ENCODE results near the gene ITM2C.

The ITM2C gene

DNA sequence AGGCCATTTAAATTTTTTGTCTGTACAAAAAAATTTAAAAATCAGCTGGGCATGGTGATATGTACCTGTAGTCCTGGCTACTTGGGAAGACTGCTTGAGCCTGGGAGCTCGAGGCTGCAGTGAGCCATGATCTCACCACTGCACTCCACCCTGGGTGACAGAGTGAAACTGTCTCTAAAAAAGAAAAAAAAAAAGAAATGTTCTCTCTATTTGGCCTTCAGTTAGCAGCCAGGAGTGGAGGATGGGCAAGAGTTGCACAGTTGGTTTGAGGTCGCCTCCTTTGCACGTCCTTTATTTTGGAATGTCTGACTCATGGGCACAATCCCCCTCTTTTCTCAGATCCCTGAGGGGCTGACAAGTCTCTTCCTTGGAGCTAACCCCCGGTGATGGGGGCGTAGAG is 26.3 kb downstream of the ITM2C start:
- no peaks in the 10 kb centered on the region for H3K36me3 ChIP-seq
- intact Hi-C loops (cut with DNase I; ENCODE audit: low total_unique reads) = no loop called here
- no peak for DNase-seq
- no peak overlapping the region for H3K4me3 ChIP-seq
- H3K4me1 ChIP-seq = no peaks in the 10 kb centered on the region
- peaks cover 0 to 5% (median 0%) of the 10 kb centered on the region in 3 donors for H3K9me3 ChIP-seq
- TF ChIP-seq, protein P1, sequence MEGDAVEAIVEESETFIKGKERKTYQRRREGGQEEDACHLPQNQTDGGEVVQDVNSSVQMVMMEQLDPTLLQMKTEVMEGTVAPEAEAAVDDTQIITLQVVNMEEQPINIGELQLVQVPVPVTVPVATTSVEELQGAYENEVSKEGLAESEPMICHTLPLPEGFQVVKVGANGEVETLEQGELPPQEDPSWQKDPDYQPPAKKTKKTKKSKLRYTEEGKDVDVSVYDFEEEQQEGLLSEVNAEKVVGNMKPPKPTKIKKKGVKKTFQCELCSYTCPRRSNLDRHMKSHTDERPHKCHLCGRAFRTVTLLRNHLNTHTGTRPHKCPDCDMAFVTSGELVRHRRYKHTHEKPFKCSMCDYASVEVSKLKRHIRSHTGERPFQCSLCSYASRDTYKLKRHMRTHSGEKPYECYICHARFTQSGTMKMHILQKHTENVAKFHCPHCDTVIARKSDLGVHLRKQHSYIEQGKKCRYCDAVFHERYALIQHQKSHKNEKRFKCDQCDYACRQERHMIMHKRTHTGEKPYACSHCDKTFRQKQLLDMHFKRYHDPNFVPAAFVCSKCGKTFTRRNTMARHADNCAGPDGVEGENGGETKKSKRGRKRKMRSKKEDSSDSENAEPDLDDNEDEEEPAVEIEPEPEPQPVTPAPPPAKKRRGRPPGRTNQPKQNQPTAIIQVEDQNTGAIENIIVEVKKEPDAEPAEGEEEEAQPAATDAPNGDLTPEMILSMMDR (IDR thresholded peaks at IDR 0.05) = no peak
- peaks cover 0 to 32% of the 10 kb centered on the region in 2 donors for H3K27me3 ChIP-seq
- no peak overlapping the region for H3K27ac ChIP-seq

DNA sequence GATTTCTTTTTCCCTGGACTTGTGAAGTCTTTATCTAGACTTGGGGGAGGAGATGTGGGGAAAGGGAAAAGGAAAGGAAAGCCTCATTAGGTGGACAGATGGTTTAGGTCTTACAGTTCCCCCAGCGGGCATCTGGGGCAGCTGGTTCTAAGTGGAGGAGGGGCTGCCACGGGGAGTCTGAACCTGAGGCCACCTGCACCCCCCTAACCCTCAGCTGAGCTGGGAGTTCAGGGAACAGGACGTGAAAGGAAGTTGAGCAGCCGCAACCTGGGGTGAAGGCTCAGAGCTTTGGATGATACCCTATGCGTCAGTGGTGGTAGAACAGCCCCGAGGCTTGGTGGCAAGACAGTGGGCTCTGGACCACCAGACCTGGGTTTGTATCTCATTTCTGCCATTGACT is 26.8 kb downstream of the ITM2C start:
- TF ChIP-seq, protein P1 (IDR thresholded peaks at IDR 0.05) = no peak
- intact Hi-C loops (cut with DNase I; ENCODE audit: low total_unique reads) = no loop called here
- no peak overlapping the region for H3K27ac ChIP-seq
- no peaks in the 10 kb centered on the region for H3K36me3 ChIP-seq
- no peaks in the 10 kb centered on the region for H3K4me1 ChIP-seq
- DNase-seq = no peak
- H3K4me3 ChIP-seq = no peak overlapping the region
- H3K9me3 ChIP-seq = peaks cover 0 to 5% (median 0%) of the 10 kb centered on the region in 3 donors
- H3K27me3 ChIP-seq = peaks cover 0 to 35% of the 10 kb centered on the region in 2 donors

DNA sequence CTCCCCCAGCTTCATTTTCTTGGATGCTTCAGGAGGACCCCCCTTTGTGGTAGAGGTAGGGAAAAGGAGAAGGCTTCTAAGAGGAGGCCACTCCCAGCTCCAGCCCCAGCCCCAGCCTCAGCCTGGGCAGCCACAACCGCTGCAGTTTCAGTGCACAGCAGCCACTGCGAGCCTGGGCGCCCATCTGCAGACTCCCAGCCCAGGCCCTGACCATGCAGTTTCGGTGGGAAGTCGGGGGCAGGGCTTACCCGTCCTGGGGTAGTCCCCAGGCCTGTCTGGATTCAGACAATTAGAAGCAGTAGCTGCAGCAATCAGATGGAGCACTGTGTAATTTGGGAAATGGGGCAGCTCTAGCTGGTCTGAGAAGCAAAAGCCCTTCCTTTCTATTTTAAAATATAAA is 28.6 kb downstream of the ITM2C start:
- intact Hi-C loops (cut with DNase I; ENCODE audit: low total_unique reads) = no loop called here
- no peak overlapping the region for H3K27ac ChIP-seq

DNA sequence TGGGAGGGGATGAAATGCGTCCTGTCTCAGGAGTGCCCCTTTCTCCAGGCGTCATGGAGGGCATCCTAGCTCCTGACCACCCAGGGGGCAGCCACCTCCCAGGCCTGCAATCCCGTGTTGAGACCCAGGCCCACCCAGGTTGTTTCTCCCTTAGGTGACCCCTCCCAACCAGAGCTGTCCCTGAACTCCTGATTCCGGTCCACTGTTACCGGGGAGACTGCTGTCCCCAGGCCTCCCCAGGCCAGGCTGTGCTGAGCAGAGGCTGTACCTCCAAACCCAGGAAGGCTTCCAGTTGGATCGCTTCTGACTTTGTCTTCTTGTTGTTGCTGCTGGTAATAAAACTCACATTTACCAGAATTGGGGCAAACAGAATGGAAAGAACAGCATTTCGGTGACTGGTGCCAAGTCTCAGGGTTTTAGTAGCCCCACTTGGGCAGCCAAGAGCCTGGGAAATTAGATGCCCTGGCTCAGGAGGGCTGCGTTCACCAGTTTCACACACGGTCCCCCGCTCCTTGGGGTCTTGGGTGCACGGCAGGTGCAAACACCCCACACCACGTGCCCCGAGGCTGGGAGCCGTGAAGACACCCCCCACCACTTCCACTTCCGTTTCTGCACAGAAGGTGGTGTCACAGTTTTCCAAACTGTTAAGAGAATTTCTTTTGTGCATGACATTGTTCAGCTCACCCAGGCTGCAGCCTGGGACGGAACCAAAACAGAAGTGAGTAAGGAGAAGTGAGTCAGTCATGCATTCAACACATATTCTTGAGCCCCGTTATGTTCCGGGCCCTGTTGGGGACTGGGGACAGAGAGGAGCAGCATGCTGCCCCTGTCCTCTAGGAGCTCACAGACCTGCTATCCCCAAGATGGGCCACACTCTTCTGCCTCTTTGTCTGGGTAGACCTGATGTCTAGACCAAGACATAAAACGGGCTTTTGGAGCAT is 29.4 kb downstream of the ITM2C start:
- Histone ChIP-seq H3K27ac (no peak overlapping the region), H3K9me3 (peaks cover 0 to 5% (median 0%) of the 10 kb centered on the region in 3 donors), H3K36me3 (no peaks in the 10 kb centered on the region), H3K4me3 (no peak overlapping the region), H3K27me3 (peaks cover 0 to 33% of the 10 kb centered on the region in 2 donors), H3K4me1 (no peaks in the 10 kb centered on the region)
- DNase-seq = peak; percentile 6 to 54
- intact Hi-C loops (cut with DNase I; ENCODE audit: low total_unique reads) = no loop called here
- TF ChIP-seq, protein P1 (IDR thresholded peaks at IDR 0.05) = no peak

More for the DNA sequence above, 28.6 kb downstream of the ITM2C start:
- H3K4me1 ChIP-seq = no peaks in the 10 kb centered on the region
- peak in 1 of 2 donors; percentile 63 for DNase-seq
- peaks cover 0 to 33% of the 10 kb centered on the region in 2 donors for H3K27me3 ChIP-seq
- peaks cover 0 to 5% (median 0%) of the 10 kb centered on the region in 3 donors for H3K9me3 ChIP-seq
- H3K36me3 ChIP-seq = no peaks in the 10 kb centered on the region
- TF ChIP-seq, protein P1 (IDR thresholded peaks at IDR 0.05) = no peak
- no peak overlapping the region for H3K4me3 ChIP-seq

DNA sequence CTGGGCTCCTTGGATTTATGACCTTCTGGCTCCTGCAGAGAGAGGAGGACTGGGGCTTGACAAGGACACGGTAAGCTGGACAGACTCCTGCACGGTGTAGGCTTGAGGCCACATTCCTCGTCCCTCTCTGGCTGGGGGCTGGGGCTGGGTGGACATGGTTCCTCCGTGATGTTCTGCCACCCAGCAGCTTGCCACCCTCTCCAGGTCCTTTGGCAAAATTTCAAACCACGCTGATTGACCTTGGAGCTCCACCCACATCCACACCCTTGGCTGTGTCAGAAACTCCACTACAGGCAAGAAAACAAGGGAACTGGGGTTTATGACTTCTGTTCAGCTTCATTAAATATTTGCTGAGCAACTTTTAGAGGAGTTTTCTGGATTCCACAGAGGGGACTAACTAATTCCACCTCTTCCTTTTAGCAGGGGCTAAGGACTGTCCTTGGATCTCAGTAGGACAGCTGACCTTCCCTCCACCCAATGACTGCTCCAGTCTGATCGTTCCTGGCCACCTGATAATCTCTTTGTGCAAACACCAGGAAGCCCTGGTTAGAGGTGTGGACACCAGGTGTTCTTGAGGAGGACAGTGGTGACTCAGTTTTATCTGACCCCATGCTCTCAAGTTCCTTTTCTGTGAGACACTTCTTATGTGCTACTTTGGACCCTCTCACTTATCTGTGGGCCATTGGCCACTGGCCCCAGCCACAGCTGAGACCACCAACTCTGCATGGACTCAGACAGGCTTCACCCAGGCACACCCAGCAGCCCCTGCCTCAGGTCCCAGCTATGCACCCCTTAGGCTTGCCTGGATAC is 31.0 kb downstream of the ITM2C start:
- Histone ChIP-seq H3K27ac (no peak overlapping the region), H3K9me3 (peaks cover 0 to 5% (median 0%) of the 10 kb centered on the region in 3 donors), H3K27me3 (peaks cover 0 to 34% of the 10 kb centered on the region in 2 donors), H3K36me3 (no peaks in the 10 kb centered on the region), H3K4me1 (no peaks in the 10 kb centered on the region), H3K4me3 (no peak overlapping the region)
- peak in 1 of 2 donors; percentile 43 for DNase-seq
- TF ChIP-seq, protein P1 (IDR thresholded peaks at IDR 0.05) = no peak
- intact Hi-C loops (cut with DNase I; ENCODE audit: low total_unique reads) = no loop called here

Data from tibial artery (tissue), 4 donors.